ENCODE data around the gene SLC35F1. TPM values are rescaled to one million over a fixed set of nuclear protein-coding genes. Genes with fewer than 3 reads are reported as not detected.

SLC35F1 gene
- total and polyA plus RNA-seq, 9 of the 15 experiments (the other 6 are each of a cell fraction or from before 2014, with no cell fraction given): 0.03 to 0.06 TPM; not detected in 7

DNA sequence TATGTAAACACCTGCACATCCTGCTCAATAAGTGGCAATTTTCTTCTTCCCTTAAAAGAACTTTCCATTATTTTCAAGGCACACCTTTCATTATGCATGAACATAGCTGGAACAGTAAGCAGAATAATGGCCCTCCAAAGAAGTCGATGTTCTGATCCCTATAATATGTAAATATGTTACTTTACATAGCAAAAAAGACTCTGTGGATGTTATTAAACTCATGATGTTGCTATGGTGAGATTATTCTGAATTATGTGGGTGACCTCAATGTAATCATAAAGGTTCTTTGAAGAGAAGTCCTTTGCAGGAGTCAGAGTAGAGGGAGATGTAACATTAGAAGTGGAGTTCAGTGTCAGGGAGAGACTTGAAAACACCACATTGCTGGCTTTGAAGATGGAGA is 341.1 kb downstream of the SLC35F1 start (continued):
- TF ChIP-seq MXI1 (IDR thresholded peaks at IDR 0.05; ENCODE audit: low read depth, low read length) (no peak), CTBP1 (IDR thresholded peaks at IDR 0.05; ENCODE audit: borderline replicate concordance) (no peak), NFYB (IDR thresholded peaks at IDR 0.05; ENCODE audit: extremely low read depth, insufficient read length) (no peak)
- TF ChIP-seq, protein P1, sequence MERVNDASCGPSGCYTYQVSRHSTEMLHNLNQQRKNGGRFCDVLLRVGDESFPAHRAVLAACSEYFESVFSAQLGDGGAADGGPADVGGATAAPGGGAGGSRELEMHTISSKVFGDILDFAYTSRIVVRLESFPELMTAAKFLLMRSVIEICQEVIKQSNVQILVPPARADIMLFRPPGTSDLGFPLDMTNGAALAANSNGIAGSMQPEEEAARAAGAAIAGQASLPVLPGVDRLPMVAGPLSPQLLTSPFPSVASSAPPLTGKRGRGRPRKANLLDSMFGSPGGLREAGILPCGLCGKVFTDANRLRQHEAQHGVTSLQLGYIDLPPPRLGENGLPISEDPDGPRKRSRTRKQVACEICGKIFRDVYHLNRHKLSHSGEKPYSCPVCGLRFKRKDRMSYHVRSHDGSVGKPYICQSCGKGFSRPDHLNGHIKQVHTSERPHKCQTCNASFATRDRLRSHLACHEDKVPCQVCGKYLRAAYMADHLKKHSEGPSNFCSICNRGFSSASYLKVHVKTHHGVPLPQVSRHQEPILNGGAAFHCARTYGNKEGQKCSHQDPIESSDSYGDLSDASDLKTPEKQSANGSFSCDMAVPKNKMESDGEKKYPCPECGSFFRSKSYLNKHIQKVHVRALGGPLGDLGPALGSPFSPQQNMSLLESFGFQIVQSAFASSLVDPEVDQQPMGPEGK (CRISPR knock-in tag; IDR thresholded peaks at IDR 0.05; ENCODE audit: borderline replicate concordance): no peak
- TF ChIP-seq, protein P2, sequence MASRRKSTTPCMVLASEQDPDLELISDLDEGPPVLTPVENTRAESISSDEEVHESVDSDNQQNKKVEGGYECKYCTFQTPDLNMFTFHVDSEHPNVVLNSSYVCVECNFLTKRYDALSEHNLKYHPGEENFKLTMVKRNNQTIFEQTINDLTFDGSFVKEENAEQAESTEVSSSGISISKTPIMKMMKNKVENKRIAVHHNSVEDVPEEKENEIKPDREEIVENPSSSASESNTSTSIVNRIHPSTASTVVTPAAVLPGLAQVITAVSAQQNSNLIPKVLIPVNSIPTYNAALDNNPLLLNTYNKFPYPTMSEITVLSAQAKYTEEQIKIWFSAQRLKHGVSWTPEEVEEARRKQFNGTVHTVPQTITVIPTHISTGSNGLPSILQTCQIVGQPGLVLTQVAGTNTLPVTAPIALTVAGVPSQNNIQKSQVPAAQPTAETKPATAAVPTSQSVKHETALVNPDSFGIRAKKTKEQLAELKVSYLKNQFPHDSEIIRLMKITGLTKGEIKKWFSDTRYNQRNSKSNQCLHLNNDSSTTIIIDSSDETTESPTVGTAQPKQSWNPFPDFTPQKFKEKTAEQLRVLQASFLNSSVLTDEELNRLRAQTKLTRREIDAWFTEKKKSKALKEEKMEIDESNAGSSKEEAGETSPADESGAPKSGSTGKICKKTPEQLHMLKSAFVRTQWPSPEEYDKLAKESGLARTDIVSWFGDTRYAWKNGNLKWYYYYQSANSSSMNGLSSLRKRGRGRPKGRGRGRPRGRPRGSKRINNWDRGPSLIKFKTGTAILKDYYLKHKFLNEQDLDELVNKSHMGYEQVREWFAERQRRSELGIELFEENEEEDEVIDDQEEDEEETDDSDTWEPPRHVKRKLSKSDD (conservative IDR thresholded peaks at IDR 0.05; ENCODE audit: low read length): no peak

DNA sequence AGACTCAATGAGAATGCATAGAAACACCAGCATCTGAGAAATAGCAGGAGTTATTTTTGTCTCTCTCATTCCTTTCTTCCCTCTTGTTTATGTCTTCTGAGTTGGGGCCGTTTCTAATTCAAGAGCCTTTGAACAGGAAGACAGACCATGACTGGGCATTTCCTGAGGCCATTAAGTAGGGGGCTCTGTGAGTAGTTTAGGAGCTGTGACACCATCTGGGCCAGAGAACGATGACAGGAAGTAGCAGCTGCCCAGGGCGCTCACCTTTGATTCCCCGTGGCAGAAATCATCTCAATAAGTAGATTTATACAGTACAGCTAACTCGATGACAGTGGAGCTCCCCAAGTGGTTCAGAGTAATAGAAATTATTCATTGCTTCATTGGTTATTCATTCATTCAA is 342.6 kb downstream of the SLC35F1 start:
- H3K27ac ChIP-seq (ENCODE audit: extremely low read depth, low read depth, low read length): no peak overlapping the region
- CTCF ChIA-PET (ENCODE audit: low intra/inter-chr PET ratio): no interaction called here
- H3K79me2 ChIP-seq (ENCODE audit: control insufficient read depth, insufficient read depth, low read length): no peaks in the 10 kb centered on the region
- DNase-seq (ENCODE audit: extremely low read depth in 1 of 4, low spot score in 3 of 4) (no peak), FAIRE-seq (no peak), ATAC-seq (no peak)
- no peaks in the 10 kb centered on the region for H3K9me1 ChIP-seq (ENCODE audit: control insufficient read depth, insufficient read depth, low read length)
- no peak overlapping the region for H2AFZ ChIP-seq (ENCODE audit: low read depth, low read length)
- no peak overlapping the region for H3K9ac ChIP-seq (ENCODE audit: insufficient read depth in 1 of 2, low read depth in 2 of 2, low read length in 2 of 2)
- no peaks in the 10 kb centered on the region for H3K9me3 ChIP-seq (replicated peaks; ENCODE audit: control insufficient read depth, insufficient read depth, low read depth, low read length)
- WGBS (ENCODE audit: insufficient coverage, low coverage, missing lambda C conversion rate): 0% methylated on average over 5 of the region's 5 CpGs
- no peak overlapping the region for H3K4me3 ChIP-seq
- intact Hi-C loops (cut with micrococcal nuclease): loop anchor here (10.0 kb wide), 2 partner anchors 265 to 905 kb away; no protein-coding TSS in a partner anchor
- no peaks in the 10 kb centered on the region; a peak in 2 of 5 replicates for H3K27me3 ChIP-seq (ENCODE audit: control insufficient read depth in 2 of 2, insufficient read depth in 2 of 2, low read length in 2 of 2)
- no TSS peak for BruUV-seq (replicated peaks)
- no peaks in the 10 kb centered on the region for H3K4me1 ChIP-seq (replicated peaks in 1 of 2; ENCODE audit: control insufficient read depth in 2 of 2, insufficient read depth in 2 of 2, low read length in 2 of 2)
- no peak overlapping the region for H3K4me2 ChIP-seq (ENCODE audit: insufficient read depth, low read length)
- POLR2A ChIA-PET: no interaction called here
- no peaks in the 10 kb centered on the region for H4K20me1 ChIP-seq (replicated peaks; ENCODE audit: control insufficient read depth, insufficient read depth, low read length)
- in situ Hi-C loops (cut with MboI): no loop called here
- H3K36me3 ChIP-seq (ENCODE audit: control insufficient read depth, insufficient read depth, low read length): no peaks in the 10 kb centered on the region
- no peak for TF ChIP-seq FOXK2 (conservative IDR thresholded peaks at IDR 0.05 in 1 of 2, IDR thresholded peaks at IDR 0.05 in 1 of 2; ENCODE audit: low read depth in 2 of 2)
- TF ChIP-seq, protein P3, sequence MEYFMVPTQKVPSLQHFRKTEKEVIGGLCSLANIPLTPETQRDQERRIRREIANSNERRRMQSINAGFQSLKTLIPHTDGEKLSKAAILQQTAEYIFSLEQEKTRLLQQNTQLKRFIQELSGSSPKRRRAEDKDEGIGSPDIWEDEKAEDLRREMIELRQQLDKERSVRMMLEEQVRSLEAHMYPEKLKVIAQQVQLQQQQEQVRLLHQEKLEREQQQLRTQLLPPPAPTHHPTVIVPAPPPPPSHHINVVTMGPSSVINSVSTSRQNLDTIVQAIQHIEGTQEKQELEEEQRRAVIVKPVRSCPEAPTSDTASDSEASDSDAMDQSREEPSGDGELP (CRISPR knock-in tag; IDR thresholded peaks at IDR 0.05; ENCODE audit: borderline replicate concordance): no peak
- TF ChIP-seq MYBL2 (IDR thresholded peaks at IDR 0.05; ENCODE audit: low read depth): no peak
- TF ChIP-seq MYBL2 (CRISPR knock-in tag; IDR thresholded peaks at IDR 0.05; ENCODE audit: borderline replicate concordance): no peak
- TF ChIP-seq TAF1 (IDR thresholded peaks at IDR 0.05; ENCODE audit: control insufficient read depth, extremely low read depth, insufficient read depth, low read length, severe bottlenecking): no peak
- TF ChIP-seq, protein P4, sequence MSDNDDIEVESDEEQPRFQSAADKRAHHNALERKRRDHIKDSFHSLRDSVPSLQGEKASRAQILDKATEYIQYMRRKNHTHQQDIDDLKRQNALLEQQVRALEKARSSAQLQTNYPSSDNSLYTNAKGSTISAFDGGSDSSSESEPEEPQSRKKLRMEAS (CRISPR knock-in tag; IDR thresholded peaks at IDR 0.05): no peak
- TF ChIP-seq RBM34 (IDR thresholded peaks at IDR 0.05; ENCODE audit: borderline replicate concordance, insufficient read depth, low read length): no peak
- no peak for TF ChIP-seq CBX8 (IDR thresholded peaks at IDR 0.05; ENCODE audit: borderline replicate concordance, extremely low read depth, low read depth, low read length, poor library complexity, severe bottlenecking)
- TF ChIP-seq KLF10 (CRISPR knock-in tag; IDR thresholded peaks at IDR 0.05): no peak
- no peak for TF ChIP-seq POLR3G (IDR thresholded peaks at IDR 0.05; ENCODE audit: extremely low read depth, insufficient read length, insufficient replicate concordance)
